Measurements from ENCODE around the gene CCDC121. TPM values are rescaled to one million over a fixed set of nuclear protein-coding genes. Genes with fewer than 3 reads are reported as not detected.
"Not testable (repeated sequence)": the region's sequence is repeated elsewhere in the genome, so short reads cannot be mapped to it uniquely, and the experiment has no call there.

The CCDC121 gene
- polyA plus RNA-seq, 2 donors: 1.0 to 1.2 TPM

- 98 to 99% methylated on average over 3 of the region's 3 CpGs for WGBS, 2 donors
- H3K36me3 ChIP-seq (ENCODE audit: control insufficient read depth in 2 of 2, insufficient read depth in 2 of 2, low read length in 1 of 2): peaks cover 4 to 11% of the 10 kb centered on the region in 2 donors
These were observed 13.5 kb downstream of the CCDC121 start for GRCh38 chr2:27615316-27615715.

GRCh38 chr2:27613985-27614384 lies 14.8 kb downstream of the CCDC121 start:
- no peak overlapping the region for H3K4me3 ChIP-seq (ENCODE audit: low read depth in 1 of 2, low read length in 2 of 2)
- no peaks in the 10 kb centered on the region for H3K27me3 ChIP-seq (ENCODE audit: control insufficient read depth in 1 of 2, insufficient read depth in 2 of 2, low read length in 2 of 2)
- no peak overlapping the region for H3K27ac ChIP-seq (ENCODE audit: low read depth in 2 of 2, low read length in 1 of 2)
- WGBS, 2 donors: 92 to 98% methylated on average over 2 of the region's 2 CpGs
- no peaks in the 10 kb centered on the region for H3K4me1 ChIP-seq (ENCODE audit: control insufficient read depth in 2 of 2, insufficient read depth in 2 of 2, low read length in 1 of 2)
- no peaks in the 10 kb centered on the region for H3K9me3 ChIP-seq (ENCODE audit: control insufficient read depth in 2 of 2, insufficient read depth in 1 of 2, low read depth in 1 of 2, low read length in 1 of 2)
- H3K36me3 ChIP-seq (ENCODE audit: control insufficient read depth in 2 of 2, insufficient read depth in 2 of 2, low read length in 1 of 2): peaks cover 4 to 11% of the 10 kb centered on the region in 2 donors

More at GRCh38 chr2:27615316-27615715, 13.5 kb downstream of the CCDC121 start:
- no peaks in the 10 kb centered on the region for H3K4me1 ChIP-seq (ENCODE audit: control insufficient read depth in 2 of 2, insufficient read depth in 2 of 2, low read length in 1 of 2)
- no peaks in the 10 kb centered on the region for H3K27me3 ChIP-seq (ENCODE audit: control insufficient read depth in 1 of 2, insufficient read depth in 2 of 2, low read length in 2 of 2)
- H3K9me3 ChIP-seq (ENCODE audit: control insufficient read depth in 2 of 2, insufficient read depth in 1 of 2, low read depth in 1 of 2, low read length in 1 of 2): no peaks in the 10 kb centered on the region
- H3K4me3 ChIP-seq (ENCODE audit: low read depth in 1 of 2, low read length in 2 of 2): no peak overlapping the region
- H3K27ac ChIP-seq (ENCODE audit: low read depth in 2 of 2, low read length in 1 of 2): no peak overlapping the region

GRCh38 chr2:27606611-27607010 lies 22.2 kb downstream of the CCDC121 start:
- no peak overlapping the region for H3K4me3 ChIP-seq (ENCODE audit: low read depth in 1 of 2, low read length in 2 of 2)
- no peaks in the 10 kb centered on the region for H3K27me3 ChIP-seq (ENCODE audit: control insufficient read depth in 1 of 2, insufficient read depth in 2 of 2, low read length in 2 of 2)
- H3K36me3 ChIP-seq (ENCODE audit: control insufficient read depth in 2 of 2, insufficient read depth in 2 of 2, low read length in 1 of 2): peaks cover 2 to 9% of the 10 kb centered on the region in 2 donors
- 89 to 93% methylated on average over 2 of the region's 2 CpGs for WGBS, 2 donors
- no peak overlapping the region for H3K27ac ChIP-seq (ENCODE audit: low read depth in 2 of 2, low read length in 1 of 2)
- no peaks in the 10 kb centered on the region for H3K4me1 ChIP-seq (ENCODE audit: control insufficient read depth in 2 of 2, insufficient read depth in 2 of 2, low read length in 1 of 2)
- no peaks in the 10 kb centered on the region for H3K9me3 ChIP-seq (ENCODE audit: control insufficient read depth in 2 of 2, insufficient read depth in 1 of 2, low read depth in 1 of 2, low read length in 1 of 2)

- H3K4me1 ChIP-seq (ENCODE audit: control insufficient read depth in 2 of 2, insufficient read depth in 2 of 2, low read length in 1 of 2): no peaks in the 10 kb centered on the region
- H3K4me3 ChIP-seq (ENCODE audit: low read depth in 1 of 2, low read length in 2 of 2): no peak overlapping the region
- H3K27ac ChIP-seq (ENCODE audit: low read depth in 2 of 2, low read length in 1 of 2): no peak overlapping the region
- peaks cover 0 to 6% of the 10 kb centered on the region in 2 donors for H3K36me3 ChIP-seq (ENCODE audit: control insufficient read depth in 2 of 2, insufficient read depth in 2 of 2, low read length in 1 of 2)
- no peaks in the 10 kb centered on the region for H3K27me3 ChIP-seq (ENCODE audit: control insufficient read depth in 1 of 2, insufficient read depth in 2 of 2, low read length in 2 of 2)
- peaks cover 0 to 3% of the 10 kb centered on the region in 2 donors for H3K9me3 ChIP-seq (ENCODE audit: control insufficient read depth in 2 of 2, insufficient read depth in 1 of 2, low read depth in 1 of 2, low read length in 1 of 2)
- 78 to 90% methylated on average over 1 of the region's 1 CpG for WGBS, 2 donors
These were observed 32.2 kb downstream of the CCDC121 start for GRCh38 chr2:27596627-27597026.

DNA sequence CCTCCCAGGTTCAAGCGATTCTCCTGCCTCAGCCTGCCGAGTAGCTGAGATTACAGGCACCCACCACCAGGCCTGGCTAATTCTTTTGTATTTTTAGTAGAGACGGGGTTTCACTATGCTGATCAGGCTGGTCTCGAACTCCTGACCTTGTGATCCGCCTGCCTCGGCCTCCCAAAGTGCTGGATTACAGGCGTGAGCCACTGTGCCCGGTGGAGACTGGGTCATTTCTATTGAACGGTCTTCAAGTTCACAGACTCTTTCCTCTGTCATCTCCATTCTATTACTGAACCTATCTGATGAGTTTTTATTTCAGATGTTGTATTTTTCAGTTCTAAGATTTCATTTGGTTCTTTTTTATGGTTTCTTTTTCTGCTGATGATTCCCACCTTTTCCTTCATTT lies 33.4 kb downstream of the CCDC121 start:
- H3K4me1 ChIP-seq (ENCODE audit: control insufficient read depth in 2 of 2, insufficient read depth in 2 of 2, low read length in 1 of 2); H3K36me3 ChIP-seq (ENCODE audit: control insufficient read depth in 2 of 2, insufficient read depth in 2 of 2, low read length in 1 of 2); H3K27ac ChIP-seq (ENCODE audit: low read depth in 2 of 2, low read length in 1 of 2); H3K4me3 ChIP-seq (ENCODE audit: low read depth in 1 of 2, low read length in 2 of 2); H3K9me3 ChIP-seq (ENCODE audit: control insufficient read depth in 2 of 2, insufficient read depth in 1 of 2, low read depth in 1 of 2, low read length in 1 of 2); H3K27me3 ChIP-seq (ENCODE audit: control insufficient read depth in 1 of 2, insufficient read depth in 2 of 2, low read length in 2 of 2): not testable (repeated sequence)
- WGBS, 2 donors: 96 to 99% methylated on average over 9 of the region's 9 CpGs

GRCh38 chr2:27594020-27594703 lies 34.6 kb downstream of the CCDC121 start:
- H3K4me3 ChIP-seq (ENCODE audit: low read depth in 1 of 2, low read length in 2 of 2); H3K36me3 ChIP-seq (ENCODE audit: control insufficient read depth in 2 of 2, insufficient read depth in 2 of 2, low read length in 1 of 2); H3K4me1 ChIP-seq (ENCODE audit: control insufficient read depth in 2 of 2, insufficient read depth in 2 of 2, low read length in 1 of 2); H3K27me3 ChIP-seq (ENCODE audit: control insufficient read depth in 1 of 2, insufficient read depth in 2 of 2, low read length in 2 of 2); H3K27ac ChIP-seq (ENCODE audit: low read depth in 2 of 2, low read length in 1 of 2); H3K9me3 ChIP-seq (ENCODE audit: control insufficient read depth in 2 of 2, insufficient read depth in 1 of 2, low read depth in 1 of 2, low read length in 1 of 2): not testable (repeated sequence)
- WGBS, 2 donors: 97 to 98% methylated on average over 44 to 45 of the region's 45 CpGs

GRCh38 chr2:27593240-27593639 lies 35.6 kb downstream of the CCDC121 start:
- Histone ChIP-seq H3K27ac (ENCODE audit: low read depth in 2 of 2, low read length in 1 of 2) (no peak overlapping the region), H3K9me3 (ENCODE audit: control insufficient read depth in 2 of 2, insufficient read depth in 1 of 2, low read depth in 1 of 2, low read length in 1 of 2) (peaks cover 0 to 3% of the 10 kb centered on the region in 2 donors), H3K27me3 (ENCODE audit: control insufficient read depth in 1 of 2, insufficient read depth in 2 of 2, low read length in 2 of 2) (no peaks in the 10 kb centered on the region), H3K36me3 (ENCODE audit: control insufficient read depth in 2 of 2, insufficient read depth in 2 of 2, low read length in 1 of 2) (peaks cover 0 to 2% of the 10 kb centered on the region in 2 donors), H3K4me3 (ENCODE audit: low read depth in 1 of 2, low read length in 2 of 2) (no peak overlapping the region), H3K4me1 (ENCODE audit: control insufficient read depth in 2 of 2, insufficient read depth in 2 of 2, low read length in 1 of 2) (no peaks in the 10 kb centered on the region)
- WGBS, 2 donors: 97 to 100% methylated on average over 2 of the region's 2 CpGs

- H3K4me3 ChIP-seq (ENCODE audit: low read depth in 1 of 2, low read length in 2 of 2): no peak overlapping the region
- no peaks in the 10 kb centered on the region for H3K27me3 ChIP-seq (ENCODE audit: control insufficient read depth in 1 of 2, insufficient read depth in 2 of 2, low read length in 2 of 2)
- H3K9me3 ChIP-seq (ENCODE audit: control insufficient read depth in 2 of 2, insufficient read depth in 1 of 2, low read depth in 1 of 2, low read length in 1 of 2): peaks cover 0 to 3% of the 10 kb centered on the region in 2 donors
- no peaks in the 10 kb centered on the region for H3K4me1 ChIP-seq (ENCODE audit: control insufficient read depth in 2 of 2, insufficient read depth in 2 of 2, low read length in 1 of 2)
- 89 to 90% methylated on average over 3 of the region's 3 CpGs for WGBS, 2 donors
- peaks cover 0 to 2% of the 10 kb centered on the region in 2 donors for H3K36me3 ChIP-seq (ENCODE audit: control insufficient read depth in 2 of 2, insufficient read depth in 2 of 2, low read length in 1 of 2)
- H3K27ac ChIP-seq (ENCODE audit: low read depth in 2 of 2, low read length in 1 of 2): no peak overlapping the region
These were observed 37.1 kb downstream of the CCDC121 start for GRCh38 chr2:27591745-27592144.

DNA sequence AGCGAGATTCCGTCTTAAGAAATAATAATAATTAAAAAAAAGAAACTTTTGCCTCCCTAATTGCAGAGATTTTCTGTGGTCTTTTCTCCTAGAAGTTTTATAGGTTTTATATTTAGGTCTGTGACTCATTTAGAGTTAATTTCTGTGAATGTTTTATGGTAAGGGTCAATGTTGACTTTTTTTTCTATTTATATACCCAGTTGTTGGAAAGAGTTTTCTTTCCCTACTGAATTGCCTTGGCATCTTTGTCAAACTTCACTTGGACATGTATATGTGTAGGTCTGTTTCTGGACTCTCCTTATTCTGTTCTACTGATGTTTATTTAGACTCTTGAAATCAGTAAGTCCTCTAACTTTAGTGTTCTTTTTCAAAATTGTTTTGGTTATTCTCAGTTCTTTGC lies 40.5 kb downstream of the CCDC121 start:
- Histone ChIP-seq H3K27ac (ENCODE audit: low read depth in 2 of 2, low read length in 1 of 2) (no peak overlapping the region), H3K36me3 (ENCODE audit: control insufficient read depth in 2 of 2, insufficient read depth in 2 of 2, low read length in 1 of 2) (no peaks in the 10 kb centered on the region), H3K4me3 (ENCODE audit: low read depth in 1 of 2, low read length in 2 of 2) (no peak overlapping the region), H3K4me1 (ENCODE audit: control insufficient read depth in 2 of 2, insufficient read depth in 2 of 2, low read length in 1 of 2) (peaks cover 0 to 2% of the 10 kb centered on the region in 2 donors), H3K27me3 (ENCODE audit: control insufficient read depth in 1 of 2, insufficient read depth in 2 of 2, low read length in 2 of 2) (no peaks in the 10 kb centered on the region), H3K9me3 (ENCODE audit: control insufficient read depth in 2 of 2, insufficient read depth in 1 of 2, low read depth in 1 of 2, low read length in 1 of 2) (no peaks in the 10 kb centered on the region)
- WGBS, 2 donors: 97 to 99% methylated on average over 2 of the region's 2 CpGs

DNA sequence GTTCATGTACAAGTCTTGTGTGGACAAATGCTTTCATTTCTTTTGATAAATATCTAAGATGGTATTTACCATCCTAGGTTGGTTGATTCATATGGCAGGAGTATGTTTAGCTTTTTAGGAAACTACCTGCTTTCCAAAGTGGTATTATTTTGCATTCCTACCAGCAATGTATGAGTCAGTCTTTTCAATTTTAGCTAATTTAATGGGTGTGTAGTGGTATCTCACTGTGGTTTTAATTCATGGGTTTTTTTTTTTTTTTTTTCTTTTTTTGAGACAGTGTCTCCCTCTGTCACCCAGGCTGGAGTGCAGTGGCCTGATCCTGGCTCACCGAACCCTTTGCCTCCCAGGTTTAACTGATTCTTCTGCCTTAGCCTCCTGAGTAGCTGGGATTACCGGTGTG lies 41.8 kb downstream of the CCDC121 start:
- Histone ChIP-seq H3K27ac (ENCODE audit: low read depth in 2 of 2, low read length in 1 of 2) (no peak overlapping the region), H3K4me3 (ENCODE audit: low read depth in 1 of 2, low read length in 2 of 2) (no peak overlapping the region), H3K9me3 (ENCODE audit: control insufficient read depth in 2 of 2, insufficient read depth in 1 of 2, low read depth in 1 of 2, low read length in 1 of 2) (no peaks in the 10 kb centered on the region), H3K36me3 (ENCODE audit: control insufficient read depth in 2 of 2, insufficient read depth in 2 of 2, low read length in 1 of 2) (no peaks in the 10 kb centered on the region), H3K27me3 (ENCODE audit: control insufficient read depth in 1 of 2, insufficient read depth in 2 of 2, low read length in 2 of 2) (no peaks in the 10 kb centered on the region), H3K4me1 (ENCODE audit: control insufficient read depth in 2 of 2, insufficient read depth in 2 of 2, low read length in 1 of 2) (peaks cover 0 to 2% of the 10 kb centered on the region in 2 donors)
- 88 to 96% methylated on average over 2 of the region's 2 CpGs for WGBS, 2 donors

All from esophagus (tissue), 2 donors.